VCaP (cell line): ENCODE measurements around the gene ITGB8.

Experiments
- H3K27ac ChIP-seq: fragments of 450-650 bp; 2 replicates; pipeline ENCODE4 v1.5.1; 2017
- CTCF ChIP-seq: fragments of 450-650 bp; conservative IDR thresholded peaks from 2 replicates; pipeline ENCODE4 v1.5.1; 2017; ENCODE audit warnings: mild to moderate bottlenecking, moderate library complexity

ITGB8 gene

GRCh38 chr7:20395511-20395910, 64.8 kb downstream of the ITGB8 start:
- H3K27ac ChIP-seq: no peak overlapping the region
- TF ChIP-seq CTCF: no peak

GRCh38 chr7:20399521-20399920, 68.8 kb downstream of the ITGB8 start:
- no peak for TF ChIP-seq CTCF
- no peak overlapping the region for H3K27ac ChIP-seq

- no peak for TF ChIP-seq CTCF
Measured at GRCh38 chr7:20401861-20402746, 71.4 kb downstream of the ITGB8 start.

GRCh38 chr7:20402747-20403230, 72.1 kb downstream of the ITGB8 start:
- TF ChIP-seq CTCF: peak; percentile 75
- no peak overlapping the region for H3K27ac ChIP-seq

More at GRCh38 chr7:20401861-20402746, 71.4 kb downstream of the ITGB8 start:
- H3K27ac ChIP-seq: no peak overlapping the region

- TF ChIP-seq CTCF: no peak
- no peak overlapping the region for H3K27ac ChIP-seq
Measured at GRCh38 chr7:20403331-20403730, 72.6 kb downstream of the ITGB8 start.

GRCh38 chr7:20404320-20404719, 73.6 kb downstream of the ITGB8 start:
- no peak overlapping the region for H3K27ac ChIP-seq
- TF ChIP-seq CTCF: no peak

- H3K27ac ChIP-seq: peak overlapping the region; percentile 34
- no peak for TF ChIP-seq CTCF
Measured at GRCh38 chr7:20407585-20408466, 77.1 kb downstream of the ITGB8 start.
